PC-9 (cell line): ENCODE data around the gene NDUFA12.

Experiments
- CTCF ChIP-seq: fragments of 200-600 bp; sonication (generic); conservative IDR thresholded peaks from 2 replicates; pipeline ENCODE4 v1.6.1; 2017; ENCODE audit warnings: mixed run types, antibody characterized with exemption, mild to moderate bottlenecking, moderate library complexity
- EZH2 ChIP-seq: fragments of 200-600 bp; sonication (generic); IDR thresholded peaks from 2 replicates; pipeline ENCODE4 v1.8.0; 2017; ENCODE audit warnings: antibody characterized with exemption, low read depth

- no peak for TF ChIP-seq CTCF
- TF ChIP-seq EZH2, result no peak
These were observed 22.9 kb downstream of the NDUFA12 start for GRCh38 chr12:94980577-94980976.
